OCI-LY1 (cell line): ENCODE measurements around the gene METTL21C.

Experiments used
- H2AFZ ChIP-seq: fragments of 200-600 bp; sonication (generic), shearing (Covaris generic); 2 replicates; pipeline ENCODE4 v1.6.0; 2014; ENCODE audit warnings: antibody characterized with exemption, mild to moderate bottlenecking, low read length
- H3F3A ChIP-seq: fragments of 200-600 bp; sonication (generic), shearing (Covaris generic); 2 replicates; pipeline ENCODE4 v1.6.0; 2014; ENCODE audit warnings: mild to moderate bottlenecking, antibody characterized with exemption, low read length, moderate library complexity; ENCODE audit not compliant: insufficient read depth
- H3K27ac ChIP-seq: fragments of 200-600 bp; sonication (generic); 2 replicates; pipeline ENCODE4 v1.5.1; 2014; ENCODE audit warnings: low read length, mixed run types, mild to moderate bottlenecking, low read depth; ENCODE audit not compliant: poor library complexity, severe bottlenecking
- H3K27me3 ChIP-seq: fragments of 200-600 bp; sonication (generic); 2 replicates; pipeline ENCODE4 v1.6.0; 2014; ENCODE audit warnings: antibody characterized with exemption, mild to moderate bottlenecking, low read length, moderate library complexity; ENCODE audit not compliant: insufficient read depth
- H3K36me3 ChIP-seq: fragments of 200-600 bp; sonication (generic); 2 replicates; pipeline ENCODE4 v1.6.1; 2014; ENCODE audit warnings: mild to moderate bottlenecking, antibody characterized with exemption, low read length, moderate library complexity, mixed read lengths; ENCODE audit not compliant: insufficient read depth
- H3K4me1 ChIP-seq: fragments of 200-600 bp; sonication (generic); 2 replicates; pipeline ENCODE4 v1.5.1; 2014; ENCODE audit warnings: mild to moderate bottlenecking, low read length, moderate library complexity; ENCODE audit not compliant: insufficient read depth, severe bottlenecking
- H3K4me2 ChIP-seq: fragments of 200-600 bp; sonication (generic), shearing (Covaris generic); 2 replicates; pipeline ENCODE4 v1.6.1; 2014; ENCODE audit warnings: low read length
- H3K4me3 ChIP-seq: fragments of 200-600 bp; sonication (generic); 2 replicates; pipeline ENCODE4 v1.5.1; 2014; ENCODE audit warnings: low read length, low read depth, mild to moderate bottlenecking, mixed read lengths; ENCODE audit not compliant: poor library complexity, severe bottlenecking
- H3K79me2 ChIP-seq: fragments of 200-600 bp; shearing (Covaris generic); 2 replicates; pipeline ENCODE4 v1.6.1; 2016; ENCODE audit warnings: mixed run types, low read length, mixed read lengths; ENCODE audit not compliant: insufficient read depth
- H3K9ac ChIP-seq: fragments of 200-600 bp; sonication (generic), shearing (Covaris generic); 2 replicates; pipeline ENCODE4 v1.6.1; 2014; ENCODE audit warnings: mild to moderate bottlenecking, low read length, mixed read lengths
- H3K9me2 ChIP-seq: fragments of 200-600 bp; sonication (generic), shearing (Covaris generic); 2 replicates; pipeline ENCODE4 v1.6.1; 2014; ENCODE audit warnings: low read depth, mild to moderate bottlenecking, low read length, mixed read lengths
- H3K9me3 ChIP-seq: fragments of 200-600 bp; shearing (Covaris generic); 2 replicates; pipeline ENCODE4 v1.6.1; 2014; ENCODE audit warnings: low read length, mixed read lengths
- H4K20me1 ChIP-seq: fragments of 200-600 bp; sonication (generic), shearing (Covaris generic); 2 replicates; pipeline ENCODE4 v1.6.0; 2016; ENCODE audit warnings: mild to moderate bottlenecking, low read length; ENCODE audit not compliant: insufficient read depth
- EZH2 ChIP-seq: fragments of 200-600 bp; sonication (generic), shearing (Covaris generic); IDR thresholded peaks from 2 replicates; pipeline ENCODE4 v1.8.0; 2017; ENCODE audit warnings: borderline replicate concordance, mixed run types, mild to moderate bottlenecking, antibody characterized with exemption, low read length, moderate library complexity, mixed read lengths
- TF ChIP-seq, protein P1 (sequence below): fragments of 200-600 bp; sonication (generic), shearing (Covaris generic); IDR thresholded peaks from 2 replicates; pipeline ENCODE4 v1.5.1; 2017; ENCODE audit warnings: mild to moderate bottlenecking, antibody characterized with exemption, low read length, moderate library complexity, mixed read lengths

Gene METTL21C

DNA sequence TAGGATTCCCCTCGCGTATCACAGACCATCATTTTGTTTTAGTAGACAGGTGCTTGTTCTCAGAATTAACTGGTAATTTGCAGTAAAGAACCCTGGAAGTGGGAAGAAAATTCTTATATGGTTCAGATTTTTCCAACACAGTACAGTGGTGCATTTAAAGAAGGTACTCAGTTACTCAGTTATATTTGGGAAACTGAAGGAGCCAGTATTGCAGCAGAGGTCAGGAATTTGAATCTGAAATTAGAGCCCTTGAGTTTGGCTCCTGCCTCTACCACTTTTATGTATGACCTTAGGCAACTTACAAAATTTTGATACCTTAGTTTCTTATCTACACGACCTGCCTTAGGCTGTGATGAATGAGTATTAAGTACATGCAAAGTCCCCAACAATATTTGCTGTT is 19.7 kb downstream of the METTL21C start:
- TF ChIP-seq, protein P1, sequence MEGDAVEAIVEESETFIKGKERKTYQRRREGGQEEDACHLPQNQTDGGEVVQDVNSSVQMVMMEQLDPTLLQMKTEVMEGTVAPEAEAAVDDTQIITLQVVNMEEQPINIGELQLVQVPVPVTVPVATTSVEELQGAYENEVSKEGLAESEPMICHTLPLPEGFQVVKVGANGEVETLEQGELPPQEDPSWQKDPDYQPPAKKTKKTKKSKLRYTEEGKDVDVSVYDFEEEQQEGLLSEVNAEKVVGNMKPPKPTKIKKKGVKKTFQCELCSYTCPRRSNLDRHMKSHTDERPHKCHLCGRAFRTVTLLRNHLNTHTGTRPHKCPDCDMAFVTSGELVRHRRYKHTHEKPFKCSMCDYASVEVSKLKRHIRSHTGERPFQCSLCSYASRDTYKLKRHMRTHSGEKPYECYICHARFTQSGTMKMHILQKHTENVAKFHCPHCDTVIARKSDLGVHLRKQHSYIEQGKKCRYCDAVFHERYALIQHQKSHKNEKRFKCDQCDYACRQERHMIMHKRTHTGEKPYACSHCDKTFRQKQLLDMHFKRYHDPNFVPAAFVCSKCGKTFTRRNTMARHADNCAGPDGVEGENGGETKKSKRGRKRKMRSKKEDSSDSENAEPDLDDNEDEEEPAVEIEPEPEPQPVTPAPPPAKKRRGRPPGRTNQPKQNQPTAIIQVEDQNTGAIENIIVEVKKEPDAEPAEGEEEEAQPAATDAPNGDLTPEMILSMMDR: no peak
- no peak for TF ChIP-seq EZH2
- Histone ChIP-seq H4K20me1 (no peaks in the 10 kb centered on the region), H3K9ac (no peak overlapping the region), H3F3A (no peaks in the 10 kb centered on the region), H3K9me2 (no peaks in the 10 kb centered on the region), H3K9me3 (no peaks in the 10 kb centered on the region), H2AFZ (no peak overlapping the region), H3K27me3 (no peaks in the 10 kb centered on the region), H3K4me2 (no peak overlapping the region), H3K4me1 (no peaks in the 10 kb centered on the region), H3K36me3 (peaks cover 98% of the 10 kb centered on the region), H3K27ac (no peak overlapping the region), H3K79me2 (no peaks in the 10 kb centered on the region), H3K4me3 (no peak overlapping the region)

DNA sequence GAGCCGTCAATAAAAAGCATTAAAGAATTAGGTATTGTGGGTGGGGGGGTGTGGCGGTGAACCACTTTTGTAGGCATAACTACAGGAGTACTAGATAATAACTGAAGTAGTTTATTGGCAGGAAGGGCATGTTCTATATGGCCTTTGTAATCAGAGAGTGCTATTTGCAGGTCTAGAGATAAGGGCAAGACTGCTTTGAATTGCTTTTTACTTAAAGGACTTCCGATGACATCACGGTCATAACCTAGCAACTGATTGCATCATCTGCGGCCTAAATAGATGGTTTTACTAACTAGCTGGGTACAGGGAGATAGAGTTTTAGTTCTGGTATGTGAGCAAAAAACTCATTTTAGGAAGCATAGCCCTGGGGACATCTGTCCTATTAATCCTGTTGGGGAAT is 24.7 kb downstream of the METTL21C start:
- Histone ChIP-seq H3K4me2 (no peak overlapping the region), H3K9ac (no peak overlapping the region), H3K4me3 (no peak overlapping the region), H3K4me1 (no peaks in the 10 kb centered on the region), H2AFZ (no peak overlapping the region), H3K79me2 (no peaks in the 10 kb centered on the region), H3F3A (no peaks in the 10 kb centered on the region), H3K36me3 (peaks cover 100% of the 10 kb centered on the region), H3K27me3 (no peaks in the 10 kb centered on the region), H4K20me1 (no peaks in the 10 kb centered on the region), H3K9me3 (peaks cover 17% of the 10 kb centered on the region), H3K9me2 (no peaks in the 10 kb centered on the region), H3K27ac (no peak overlapping the region)
- TF ChIP-seq, protein P1: no peak
- TF ChIP-seq EZH2: no peak

GRCh38 chr13:102667911-102668310 is 26.9 kb downstream of the METTL21C start:
- Histone ChIP-seq H3F3A (no peaks in the 10 kb centered on the region), H3K27me3 (no peaks in the 10 kb centered on the region), H4K20me1 (no peaks in the 10 kb centered on the region), H3K9ac (no peak overlapping the region), H3K27ac (no peak overlapping the region), H3K36me3 (peaks cover 94% of the 10 kb centered on the region), H3K4me1 (no peaks in the 10 kb centered on the region), H3K9me2 (no peaks in the 10 kb centered on the region), H3K4me3 (no peak overlapping the region), H3K79me2 (no peaks in the 10 kb centered on the region), H2AFZ (no peak overlapping the region), H3K9me3 (peaks cover 17% of the 10 kb centered on the region), H3K4me2 (no peak overlapping the region)
- no peak for TF ChIP-seq EZH2
- TF ChIP-seq, protein P1: no peak
